GM23338 (cell line): ENCODE results near the gene AGPAT4. TPM values are rescaled to one million over a fixed set of nuclear protein-coding genes. Genes with fewer than 3 reads are reported as not detected.

Source experiments
- ATAC-seq: fragments of 200-7000 bp; cut with Tn5 transposase; 3 replicates; pipeline ENCODE4 v1.9.1; 2020
- DNase-seq: peaks from one replicate; pipeline ENCODE4 v3.0.0-alpha.2; 2015; ENCODE audit warnings: low spot score
- H2AFZ ChIP-seq: fragments of 200-600 bp; sonication (generic); 2 replicates; pipeline ENCODE4 v1.8.0; 2016; ENCODE audit warnings: antibody characterized with exemption, mild to moderate bottlenecking, moderate library complexity
- H3F3A ChIP-seq: fragments of 200-600 bp; sonication (generic); replicated peaks from 2 replicates; pipeline ENCODE4 v1.8.0; 2017; ENCODE audit warnings: antibody characterized with exemption, mixed run types, low read depth
- H3K27ac ChIP-seq: fragments of 200-600 bp; sonication (generic); 2 replicates; pipeline ENCODE4 v1.6.1; 2016; ENCODE audit warnings: low read depth
- H3K27me3 ChIP-seq: fragments of 200-600 bp; sonication (generic); 2 replicates; pipeline ENCODE4 v1.8.0; 2016; ENCODE audit warnings: mild to moderate bottlenecking, mixed run types, moderate library complexity; ENCODE audit not compliant: insufficient read depth
- H3K36me3 ChIP-seq: fragments of 200-600 bp; sonication (generic); 2 replicates; pipeline ENCODE4 v1.8.0; 2016; ENCODE audit warnings: mild to moderate bottlenecking; ENCODE audit not compliant: insufficient read depth
- H3K4me1 ChIP-seq: fragments of 200-600 bp; sonication (generic); 2 replicates; pipeline ENCODE4 v1.8.0; 2016; ENCODE audit warnings: mild to moderate bottlenecking, moderate library complexity; ENCODE audit not compliant: insufficient read depth
- H3K4me2 ChIP-seq: fragments of 200-600 bp; sonication (generic); 2 replicates; pipeline ENCODE4 v1.7.1; 2017; ENCODE audit warnings: mixed run types
- H3K4me3 ChIP-seq: fragments of 200-600 bp; sonication (generic); 2 replicates; pipeline ENCODE4 v1.6.1; 2016; ENCODE audit warnings: mixed run types
- H3K79me2 ChIP-seq: fragments of 200-600 bp; sonication (generic); replicated peaks from 2 replicates; pipeline ENCODE4 v1.8.0; 2017; ENCODE audit warnings: mild to moderate bottlenecking; ENCODE audit not compliant: insufficient read depth
- H3K9me2 ChIP-seq: fragments of 200-600 bp; sonication (generic); 2 replicates; pipeline ENCODE4 v1.8.0; 2017; ENCODE audit not compliant: insufficient read depth
- H4K20me1 ChIP-seq: fragments of 200-600 bp; sonication (generic); replicated peaks from 2 replicates; pipeline ENCODE4 v1.8.0; 2017; ENCODE audit warnings: mild to moderate bottlenecking; ENCODE audit not compliant: insufficient read depth
- H3K27ac Mint-ChIP-seq: 2 replicates; pipeline ENCODE4 v1.8.0; 2020; ENCODE audit warnings: inconsistent platforms, mild to moderate bottlenecking, moderate library complexity, mixed read lengths
- H3K27me3 Mint-ChIP-seq: 3 replicates; pipeline ENCODE4 v1.8.0; 2022; ENCODE audit warnings: low read depth, mild to moderate bottlenecking, moderate library complexity, mixed read lengths, inconsistent platforms; ENCODE audit not compliant: insufficient read depth, poor library complexity
- H3K36me3 Mint-ChIP-seq: 3 replicates; pipeline ENCODE4 v1.8.0; 2021; ENCODE audit warnings: low read depth, mild to moderate bottlenecking, inconsistent platforms, moderate library complexity, mixed read lengths
- H3K4me1 Mint-ChIP-seq: 3 replicates; pipeline ENCODE4 v1.8.0; 2020; ENCODE audit warnings: mild to moderate bottlenecking, inconsistent platforms, mixed read lengths
- H3K4me3 Mint-ChIP-seq: 3 replicates; pipeline ENCODE4 v1.8.0; 2021; ENCODE audit warnings: moderate library complexity, mild to moderate bottlenecking, inconsistent platforms, mixed read lengths
- H3K9me3 Mint-ChIP-seq: 3 replicates; pipeline ENCODE4 v1.8.0; 2020; ENCODE audit warnings: moderate library complexity, mild to moderate bottlenecking, inconsistent platforms, mixed read lengths
- CREB1 ChIP-seq: fragments of 250-450 bp; sonication (Bioruptor Pico); IDR thresholded peaks from 2 replicates; pipeline ENCODE4 v1.5.0; 2020; ENCODE audit warnings: low read depth, mild to moderate bottlenecking, moderate library complexity
- ETS1 ChIP-seq: IDR thresholded peaks from 2 replicates; pipeline ENCODE4 v1.6.1; 2016; ENCODE audit warnings: antibody characterized with exemption
- EZH2 ChIP-seq: fragments of 200-600 bp; sonication (generic); IDR thresholded peaks from one replicate; pipeline ENCODE4 v1.8.0; 2017; ENCODE audit warnings: antibody characterized with exemption, mild to moderate bottlenecking, low read depth; ENCODE audit not compliant: unreplicated experiment
- EZH2phosphoT487 ChIP-seq: fragments of 200-600 bp; sonication (generic); IDR thresholded peaks from one replicate; pipeline ENCODE4 v1.8.1; 2018; ENCODE audit warnings: antibody characterized with exemption; ENCODE audit not compliant: unreplicated experiment
- NANOG ChIP-seq: IDR thresholded peaks from 2 replicates; pipeline ENCODE4 v1.6.1; 2016; ENCODE audit warnings: antibody characterized with exemption, borderline replicate concordance
- POLR2AphosphoS5 ChIP-seq: IDR thresholded peaks from 2 replicates; pipeline ENCODE4 v1.6.1; 2016; ENCODE audit warnings: antibody characterized with exemption, low read depth
- REST ChIP-seq: IDR thresholded peaks from one replicate; pipeline ENCODE4 v1.6.1; 2018; ENCODE audit warnings: antibody characterized with exemption; ENCODE audit not compliant: unreplicated experiment
- ZNF462 ChIP-seq: fragments of 250-450 bp; sonication (Bioruptor Pico); IDR thresholded peaks from 2 replicates; pipeline ENCODE4 v1.5.0; 2020; ENCODE audit warnings: mild to moderate bottlenecking, moderate library complexity
- polyA plus RNA-seq: library from polyadenylated mRNA; unstranded; fragments of >200 nt; fragmentation: Nextera tagmentation; extraction: Ambion mirVana; gene quantifications from 2 replicates; pipeline ENCODE4 v1.2.1, GENCODE V29; 2016
- total RNA-seq: library from RNA; depleted of rRNA; stranded (reverse); fragments of >200 nt; shearing (Covaris generic); gene quantifications from 2 replicates; pipeline ENCODE4 v1.2.3, GENCODE V29; 2014

Gene AGPAT4
- total and polyA plus RNA-seq, 2 experiments from 2014 or later = 8.9 to 19.3 TPM

- TF ChIP-seq ZNF462 (CRISPR knock-in tag) (no peak), POLR2AphosphoS5 (no peak), EZH2 (no peak)
These were observed 7.2 kb upstream of the AGPAT4 start (continued) for GRCh38 chr6:161281092-161281491.

- Mint-ChIP-seq H3K27ac (no peak overlapping the region), H3K9me3 (peaks cover 12% of the 10 kb centered on the region), H3K36me3 (peaks cover 12% of the 10 kb centered on the region), H3K4me1 (peaks cover 3% of the 10 kb centered on the region; the same call in 2 of the 3 replicates), H3K4me3 (no peak overlapping the region), H3K27me3 (peaks cover 3% of the 10 kb centered on the region)
- Histone ChIP-seq H3K79me2 (no peaks in the 10 kb centered on the region), H2AFZ (no peak overlapping the region), H3K4me1 (no peaks in the 10 kb centered on the region), H4K20me1 (no peaks in the 10 kb centered on the region), H3K27me3 (no peaks in the 10 kb centered on the region), H3K4me2 (no peak overlapping the region), H3K36me3 (no peaks in the 10 kb centered on the region), H3K4me3 (no peak overlapping the region), H3K27ac (no peak overlapping the region), H3K9me2 (no peaks in the 10 kb centered on the region), H3F3A (no peaks in the 10 kb centered on the region)
- no peak for ATAC-seq
- no peak for DNase-seq
- TF ChIP-seq ETS1 = no peak
- no peak for TF ChIP-seq EZH2phosphoT487
- TF ChIP-seq NANOG = no peak
- no peak for TF ChIP-seq REST
- TF ChIP-seq CREB1 (CRISPR knock-in tag) = no peak
These were observed 6.0 kb upstream of the AGPAT4 start for GRCh38 chr6:161279677-161280415.
